T-helper 17 cell (primary cell): Measurements from ENCODE around the gene CHRNA1. TPM values are rescaled to one million over a fixed set of nuclear protein-coding genes. Genes with fewer than 3 reads are reported as not detected.

Experiments
- ATAC-seq: fragments of 150-1000 bp; cut with Tn5 transposase; 2 replicates; pipeline ENCODE4 v1.10.0; 2021; ENCODE audit warnings: mild to moderate bottlenecking, moderate library complexity
- DNase-seq, 3 donors: peaks; one replicate each; pipeline versions ENCODE4 v3.0.0 to v3.0.0-alpha.2; 2020 to 2021
- H3K9me3 ChIP-seq: one replicate; pipeline ENCODE4 v1.7.0; 2013; ENCODE audit warnings: low read length, mild to moderate bottlenecking; ENCODE audit not compliant: control insufficient read depth, poor library complexity, severe bottlenecking
- H3K27ac Mint-ChIP-seq: one replicate; pipeline ENCODE4 v1.8.0; 2022; ENCODE audit warnings: mild to moderate bottlenecking, moderate library complexity, mixed read lengths
- H3K27me3 Mint-ChIP-seq: one replicate; pipeline ENCODE4 v1.8.0; 2022; ENCODE audit warnings: mixed read lengths
- H3K36me3 Mint-ChIP-seq: one replicate; pipeline ENCODE4 v1.8.0; 2022; ENCODE audit warnings: low read depth, mixed read lengths
- H3K4me1 Mint-ChIP-seq: one replicate; pipeline ENCODE4 v1.8.0; 2022; ENCODE audit warnings: mild to moderate bottlenecking, mixed read lengths
- H3K4me3 Mint-ChIP-seq: one replicate; pipeline ENCODE4 v1.8.0; 2022; ENCODE audit warnings: mild to moderate bottlenecking, moderate library complexity, mixed read lengths
- total RNA-seq, 4 donors: library from RNA in 2 of 4; stranded (reverse) in 2 of 4; gene quantifications; one replicate each; pipeline ENCODE4 v1.2.3 and lab custom pipeline; 2022 to 2026

Gene CHRNA1
- total RNA-seq, 2 donors from 2014 or later: 0.63 to 0.94 TPM

DNA sequence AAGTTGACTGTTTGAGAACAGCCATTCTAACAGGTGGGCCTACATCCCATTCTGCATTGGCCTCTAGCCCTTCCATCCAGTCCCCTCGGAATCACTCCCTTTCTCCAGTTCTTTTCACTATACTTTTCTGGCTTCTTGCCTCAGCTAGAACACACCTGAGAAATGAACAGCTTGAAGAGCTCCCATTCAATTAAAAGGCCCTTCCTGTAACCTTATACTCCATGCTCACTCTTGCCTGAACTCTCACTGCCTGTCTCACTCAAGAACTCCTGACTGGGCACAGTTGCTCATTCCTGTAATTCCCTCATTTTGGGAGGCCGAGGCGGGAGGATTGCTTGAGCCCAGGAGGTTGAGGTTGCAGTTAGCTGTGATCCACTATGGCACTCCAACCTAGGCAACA, 23.6 kb downstream of the CHRNA1 start:
- ATAC-seq (no peak), DNase-seq (no peak)
- Mint-ChIP-seq H3K27me3 (peaks cover 20% of the 10 kb centered on the region), H3K27ac (no peak overlapping the region), H3K4me1 (no peaks in the 10 kb centered on the region), H3K36me3 (peaks cover 9% of the 10 kb centered on the region), H3K4me3 (no peak overlapping the region)
- H3K9me3 ChIP-seq: no peaks in the 10 kb centered on the region

DNA sequence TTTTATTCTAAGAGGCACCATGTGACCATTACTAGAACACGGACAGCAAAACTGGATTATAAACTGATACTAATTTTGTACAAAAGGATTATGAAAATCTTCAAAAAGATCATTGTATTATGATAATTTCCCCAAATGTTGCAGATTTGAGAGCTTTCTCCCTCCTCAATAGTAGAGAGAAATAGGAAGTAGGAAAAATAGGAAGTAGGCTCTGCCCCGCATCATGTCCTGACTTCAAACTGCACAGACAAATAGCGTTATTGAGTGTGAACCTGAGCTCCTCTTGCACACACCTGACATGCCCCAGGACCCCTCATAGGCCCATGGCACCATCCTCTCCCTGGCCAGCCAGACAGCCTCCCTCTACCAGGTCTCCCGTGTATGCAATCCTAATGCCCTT, 25.4 kb downstream of the CHRNA1 start:
- no peak overlapping the region for H3K4me3 Mint-ChIP-seq
- H3K36me3 Mint-ChIP-seq: peaks cover 8% of the 10 kb centered on the region
- no peak overlapping the region for H3K27ac Mint-ChIP-seq
- no peaks in the 10 kb centered on the region for H3K9me3 ChIP-seq
- ATAC-seq (no peak), DNase-seq (no peak)
- H3K4me1 Mint-ChIP-seq: no peaks in the 10 kb centered on the region
- peaks cover 17% of the 10 kb centered on the region for H3K27me3 Mint-ChIP-seq

DNA sequence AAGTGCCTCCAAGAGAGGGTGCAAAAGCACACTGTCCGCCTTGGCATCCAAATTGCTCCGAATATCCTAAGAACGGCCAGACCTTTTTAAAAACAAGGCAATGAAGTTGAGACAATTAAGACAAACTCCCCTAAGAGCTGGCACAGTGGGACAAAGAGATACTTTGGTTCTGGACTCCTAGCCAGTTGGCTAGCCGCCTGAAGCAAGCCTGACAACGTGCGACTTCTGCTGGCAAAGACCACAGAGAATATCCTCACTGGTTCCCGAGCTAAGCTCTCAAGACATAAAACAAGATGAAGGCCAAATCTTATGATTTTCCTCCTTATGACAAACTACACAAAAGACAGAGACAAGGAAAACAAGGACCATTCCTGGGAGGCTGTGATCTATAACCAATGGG, 32.7 kb downstream of the CHRNA1 start:
- ATAC-seq (no peak), DNase-seq (no peak)
- Mint-ChIP-seq H3K36me3 (no peaks in the 10 kb centered on the region), H3K27me3 (no peaks in the 10 kb centered on the region), H3K4me1 (peaks cover 16% of the 10 kb centered on the region), H3K4me3 (no peak overlapping the region), H3K27ac (no peak overlapping the region)
- no peaks in the 10 kb centered on the region for H3K9me3 ChIP-seq

DNA sequence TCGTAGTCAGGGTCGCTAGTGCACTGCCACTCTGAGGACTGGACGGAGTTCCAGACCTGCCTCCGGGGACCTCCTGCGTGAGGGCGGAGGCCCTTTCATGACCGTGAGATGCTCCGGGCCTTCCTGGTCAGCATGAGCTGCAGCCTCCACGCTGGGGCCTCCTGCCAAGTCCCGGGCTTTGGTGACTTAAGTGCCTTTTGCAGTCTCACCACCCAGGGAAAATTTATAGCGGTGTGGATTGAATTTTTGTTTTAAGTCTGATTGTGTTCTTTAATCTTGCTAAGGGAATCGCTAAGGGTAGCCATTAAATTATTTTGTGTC, 33.6 kb downstream of the CHRNA1 start:
- Mint-ChIP-seq H3K4me3 (peak overlapping the region; percentile 94), H3K27ac (peak overlapping the region; percentile 61), H3K36me3 (no peaks in the 10 kb centered on the region), H3K4me1 (peaks cover 20% of the 10 kb centered on the region), H3K27me3 (no peaks in the 10 kb centered on the region)
- ATAC-seq (no peak), DNase-seq (no peak)
- H3K9me3 ChIP-seq: no peaks in the 10 kb centered on the region

DNA sequence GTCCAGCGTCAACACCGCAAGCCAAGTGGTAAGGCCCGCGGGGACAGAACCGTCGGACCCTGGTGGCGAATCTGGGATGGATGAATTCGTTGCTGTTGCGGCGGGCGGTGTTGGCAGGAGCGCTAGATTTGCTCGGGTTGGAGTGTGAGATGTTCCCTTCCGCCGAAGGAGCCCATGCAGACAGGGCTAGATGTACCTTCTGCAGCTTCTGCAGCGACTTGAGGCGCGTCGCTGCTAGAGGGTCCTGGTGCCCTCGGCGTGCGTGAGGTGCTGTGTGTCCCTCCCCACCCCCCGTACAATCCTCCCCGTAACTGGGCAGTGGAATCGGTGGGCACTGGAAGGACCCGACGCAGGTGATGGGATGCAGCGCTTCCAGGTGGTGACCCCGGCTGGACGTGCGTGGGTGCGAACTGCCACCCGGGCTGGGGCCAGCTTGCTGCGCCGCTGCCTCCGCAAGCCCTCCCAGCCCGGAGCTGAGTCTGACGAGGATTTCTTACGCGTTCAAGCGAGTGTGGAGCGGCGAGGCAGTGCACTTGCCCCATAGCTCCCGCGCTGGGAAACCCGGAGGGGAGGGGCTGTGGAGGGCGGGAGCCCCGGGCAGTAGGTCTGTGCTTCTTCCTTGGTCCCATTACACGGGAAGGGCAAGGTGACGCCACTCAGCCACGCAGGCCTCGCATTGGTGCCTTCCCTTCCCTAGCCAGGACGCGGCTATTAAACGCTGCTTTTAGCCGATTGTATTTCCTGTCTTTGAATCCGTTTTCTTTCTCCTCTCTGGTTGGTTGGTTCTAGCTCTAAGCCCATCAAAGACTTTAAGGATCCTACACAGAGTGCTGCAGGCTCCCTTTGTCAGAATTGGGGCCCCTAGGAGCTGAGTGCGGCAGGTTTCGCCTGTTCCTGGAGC, 34.2 kb downstream of the CHRNA1 start:
- Mint-ChIP-seq H3K4me3 (peak overlapping the region; percentile 94), H3K4me1 (peaks cover 20% of the 10 kb centered on the region), H3K27ac (peak overlapping the region; percentile 61), H3K36me3 (no peaks in the 10 kb centered on the region), H3K27me3 (no peaks in the 10 kb centered on the region)
- H3K9me3 ChIP-seq: no peaks in the 10 kb centered on the region
- ATAC-seq (peak; percentile 85), DNase-seq (peak in 2 of 3 donors; percentile 17 to 28)

DNA sequence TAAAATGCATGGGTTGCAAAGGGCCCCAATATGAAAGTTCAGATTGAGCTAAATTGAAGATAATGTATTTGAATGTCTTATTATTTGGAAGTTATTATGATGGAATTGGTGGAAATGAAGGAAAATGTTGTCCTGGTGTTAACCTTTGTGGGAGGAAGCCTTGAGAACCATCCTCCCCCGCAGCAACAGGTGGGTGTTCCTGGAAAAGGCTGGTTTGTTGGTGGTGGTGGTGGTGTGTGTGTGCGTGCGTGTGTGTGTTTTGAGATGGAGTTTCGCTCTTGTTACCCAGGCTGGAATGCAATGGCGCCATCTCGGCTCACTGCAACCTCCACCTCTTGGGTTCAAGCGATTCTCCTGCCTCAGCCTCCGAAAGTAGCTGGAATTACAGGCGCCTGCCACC, 36.2 kb downstream of the CHRNA1 start:
- DNase-seq (no peak), ATAC-seq (no peak)
- Mint-ChIP-seq H3K36me3 (no peaks in the 10 kb centered on the region), H3K27ac (peak overlapping the region; percentile 53), H3K4me3 (peak overlapping the region; percentile 70), H3K4me1 (peaks cover 18% of the 10 kb centered on the region), H3K27me3 (no peaks in the 10 kb centered on the region)
- H3K9me3 ChIP-seq: no peaks in the 10 kb centered on the region

DNA sequence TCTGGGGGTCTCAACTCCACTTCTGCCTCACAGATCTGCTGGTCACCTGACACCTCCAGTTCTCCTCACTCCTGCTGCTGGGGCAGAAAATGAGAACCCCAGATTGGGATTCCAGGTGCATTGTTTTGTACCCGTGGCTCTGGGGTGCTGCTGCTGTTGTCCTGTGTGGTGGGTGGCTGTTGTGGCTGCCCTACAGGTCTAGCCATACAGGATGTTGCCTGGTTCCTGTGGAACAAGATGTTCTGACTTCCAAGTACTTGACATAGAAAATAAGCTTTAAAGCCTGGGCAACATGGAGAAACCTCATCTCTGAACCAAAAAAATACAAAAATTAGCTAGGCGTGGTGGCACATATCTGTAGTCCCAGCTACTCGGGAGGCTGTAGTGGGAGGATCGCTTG, 38.1 kb downstream of the CHRNA1 start:
- no peaks in the 10 kb centered on the region for H3K9me3 ChIP-seq
- Mint-ChIP-seq H3K4me3 (no peak overlapping the region), H3K36me3 (no peaks in the 10 kb centered on the region), H3K27ac (peak overlapping the region; percentile 37), H3K27me3 (no peaks in the 10 kb centered on the region), H3K4me1 (peaks cover 16% of the 10 kb centered on the region)
- DNase-seq (no peak), ATAC-seq (no peak)

DNA sequence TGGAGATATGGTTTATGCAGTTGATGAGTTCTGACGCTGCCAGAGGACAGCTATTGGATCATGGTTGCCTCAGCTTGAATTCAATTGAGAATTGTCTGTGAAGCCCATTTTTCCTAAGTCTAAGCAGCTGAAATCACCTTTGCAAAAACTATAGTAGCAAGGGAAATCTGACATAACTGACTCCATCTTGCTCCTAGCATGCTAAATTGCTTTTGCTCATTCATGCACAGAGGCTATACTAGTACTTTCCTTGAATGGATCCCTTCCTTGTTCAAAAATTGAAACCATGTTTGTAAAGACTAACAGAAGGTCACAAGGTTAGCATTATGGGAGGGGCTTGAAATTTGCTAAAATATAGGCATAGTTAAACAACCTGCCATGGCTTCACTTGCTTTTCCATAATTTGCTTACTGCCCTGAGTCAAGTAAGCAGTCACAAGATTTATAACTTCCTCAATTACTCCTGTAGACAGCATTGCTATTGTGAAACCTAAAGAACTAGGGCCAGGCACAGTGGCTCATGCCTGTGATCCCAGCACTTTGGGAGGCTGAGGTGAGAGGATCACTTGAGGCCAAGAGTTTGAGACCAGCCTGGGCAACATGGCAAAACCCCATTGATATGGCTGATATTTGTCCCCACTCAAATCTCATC, 41.2 kb downstream of the CHRNA1 start:
- Mint-ChIP-seq H3K36me3 (no peaks in the 10 kb centered on the region), H3K4me3 (no peak overlapping the region), H3K4me1 (peaks cover 16% of the 10 kb centered on the region), H3K27ac (no peak overlapping the region), H3K27me3 (no peaks in the 10 kb centered on the region)
- no peak for DNase-seq
- no peak for ATAC-seq
- H3K9me3 ChIP-seq: no peaks in the 10 kb centered on the region

DNA sequence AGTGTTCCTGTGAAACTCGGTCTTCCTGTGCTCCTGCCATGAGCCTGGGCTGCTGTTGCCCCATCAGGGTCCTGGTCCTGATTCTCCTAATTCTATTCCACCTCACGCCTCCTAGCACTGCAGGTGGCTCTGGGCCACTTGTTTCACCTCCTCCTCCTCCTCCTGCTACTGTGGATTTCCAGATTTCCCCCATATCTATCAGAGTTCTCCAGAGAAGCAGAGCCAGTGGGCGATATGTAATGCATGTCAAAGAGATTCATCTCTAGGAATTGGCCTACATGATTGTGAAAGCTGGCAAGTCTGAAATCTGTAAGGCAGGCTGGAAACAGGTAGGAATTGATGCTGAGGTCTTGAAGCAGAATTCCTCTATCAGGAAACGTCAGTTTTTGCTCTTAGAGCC, 45.3 kb downstream of the CHRNA1 start:
- no peaks in the 10 kb centered on the region for H3K36me3 Mint-ChIP-seq
- no peak for ATAC-seq
- DNase-seq: no peak
- no peak overlapping the region for H3K4me3 Mint-ChIP-seq
- no peaks in the 10 kb centered on the region for H3K9me3 ChIP-seq
- peaks cover 23% of the 10 kb centered on the region for H3K4me1 Mint-ChIP-seq
- H3K27me3 Mint-ChIP-seq: no peaks in the 10 kb centered on the region
- no peak overlapping the region for H3K27ac Mint-ChIP-seq

DNA sequence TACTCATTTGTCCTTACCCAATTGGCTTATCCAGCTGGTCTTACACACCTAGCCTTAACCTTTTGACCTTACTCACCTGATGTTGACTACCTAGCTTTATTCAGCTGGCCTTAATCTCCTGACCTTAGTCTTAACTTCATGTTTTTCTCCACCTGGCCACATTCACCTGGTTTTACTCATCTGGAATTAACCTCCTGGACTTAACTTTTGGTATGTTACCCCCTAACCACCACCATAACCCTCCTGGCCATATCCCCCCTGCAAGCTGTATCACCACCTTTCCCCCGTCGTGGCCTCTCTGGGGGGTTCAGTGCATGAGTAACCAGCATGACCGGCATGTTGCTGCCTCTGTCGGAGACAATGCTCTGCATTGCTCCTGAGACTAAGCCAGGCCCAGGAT, 45.7 kb downstream of the CHRNA1 start:
- DNase-seq (no peak), ATAC-seq (no peak)
- Mint-ChIP-seq H3K4me3 (no peak overlapping the region), H3K27me3 (no peaks in the 10 kb centered on the region), H3K27ac (no peak overlapping the region), H3K36me3 (no peaks in the 10 kb centered on the region), H3K4me1 (peaks cover 23% of the 10 kb centered on the region)
- H3K9me3 ChIP-seq: no peaks in the 10 kb centered on the region

DNA sequence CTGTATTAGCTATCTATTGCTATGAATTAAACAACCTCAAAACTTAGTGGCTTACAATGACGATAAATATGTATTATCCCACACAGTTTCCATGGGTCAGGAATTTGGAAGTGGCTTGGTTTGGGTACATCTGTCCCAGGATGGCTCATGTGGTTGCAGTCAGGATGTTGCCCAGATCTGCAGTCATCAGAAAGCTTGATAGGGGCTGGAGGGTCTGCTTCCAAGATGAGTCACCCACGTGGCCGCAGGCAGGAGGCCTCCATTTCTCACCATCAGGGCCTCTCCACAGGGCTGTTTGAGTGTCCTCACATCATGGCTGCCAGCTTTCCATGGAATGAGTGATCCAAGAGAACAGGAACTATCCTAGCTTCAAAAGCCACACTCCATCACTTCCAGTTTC, 46.4 kb downstream of the CHRNA1 start:
- peaks cover 23% of the 10 kb centered on the region for H3K4me1 Mint-ChIP-seq
- peak overlapping the region; percentile 80 for H3K27ac Mint-ChIP-seq
- no peaks in the 10 kb centered on the region for H3K9me3 ChIP-seq
- H3K27me3 Mint-ChIP-seq: no peaks in the 10 kb centered on the region
- ATAC-seq: no peak
- peak overlapping the region; percentile 82 for H3K4me3 Mint-ChIP-seq
- DNase-seq: no peak
- H3K36me3 Mint-ChIP-seq: no peaks in the 10 kb centered on the region

DNA sequence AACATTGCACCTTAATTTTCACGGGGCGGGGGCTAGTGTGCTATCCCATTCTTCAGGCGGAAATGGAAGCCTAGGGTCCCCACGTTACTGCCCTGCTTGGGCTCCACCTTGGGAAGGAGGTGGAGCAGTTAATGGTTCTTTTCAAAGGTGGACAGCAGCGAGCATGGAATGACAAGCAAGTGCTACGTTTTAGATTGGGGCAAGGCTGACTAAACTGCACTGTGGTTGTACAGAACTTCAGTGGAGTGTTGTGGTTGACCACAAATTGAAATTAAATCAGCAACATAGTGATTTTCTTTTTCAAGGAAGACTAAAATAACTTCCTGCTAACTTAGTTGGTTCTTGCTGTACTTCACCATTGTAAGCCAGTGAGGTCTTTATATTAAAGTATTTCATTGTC, 47.0 kb downstream of the CHRNA1 start:
- peak overlapping the region; percentile 82 for H3K4me3 Mint-ChIP-seq
- DNase-seq (no peak), ATAC-seq (peak; percentile 84)
- no peaks in the 10 kb centered on the region for H3K36me3 Mint-ChIP-seq
- H3K27me3 Mint-ChIP-seq: no peaks in the 10 kb centered on the region
- peak overlapping the region; percentile 80 for H3K27ac Mint-ChIP-seq
- H3K4me1 Mint-ChIP-seq: peaks cover 23% of the 10 kb centered on the region
- H3K9me3 ChIP-seq: no peaks in the 10 kb centered on the region

DNA sequence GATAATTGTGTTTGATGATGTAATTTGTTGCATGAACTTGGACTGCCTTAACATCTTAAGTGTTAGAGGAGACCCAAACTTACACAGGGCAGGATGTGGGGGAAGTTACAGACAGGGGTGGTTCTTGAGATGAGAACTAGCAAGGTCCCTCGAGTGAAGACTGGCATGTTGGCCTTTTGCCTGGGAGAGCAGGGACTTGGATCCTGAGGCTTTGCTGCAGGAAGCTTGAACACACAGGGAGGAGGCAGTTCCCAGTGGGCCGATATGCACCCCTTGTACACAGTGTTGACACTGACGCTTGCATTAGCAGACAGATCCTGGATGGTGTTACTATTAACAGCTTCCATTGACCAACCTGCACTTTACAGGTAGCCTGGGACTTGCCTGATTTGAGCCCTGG, 47.5 kb downstream of the CHRNA1 start:
- peak overlapping the region; percentile 80 for H3K27ac Mint-ChIP-seq
- no peaks in the 10 kb centered on the region for H3K27me3 Mint-ChIP-seq
- no peaks in the 10 kb centered on the region for H3K9me3 ChIP-seq
- peak overlapping the region; percentile 82 for H3K4me3 Mint-ChIP-seq
- no peak for DNase-seq
- H3K4me1 Mint-ChIP-seq: peaks cover 23% of the 10 kb centered on the region
- H3K36me3 Mint-ChIP-seq: no peaks in the 10 kb centered on the region
- ATAC-seq: peak; percentile 72

DNA sequence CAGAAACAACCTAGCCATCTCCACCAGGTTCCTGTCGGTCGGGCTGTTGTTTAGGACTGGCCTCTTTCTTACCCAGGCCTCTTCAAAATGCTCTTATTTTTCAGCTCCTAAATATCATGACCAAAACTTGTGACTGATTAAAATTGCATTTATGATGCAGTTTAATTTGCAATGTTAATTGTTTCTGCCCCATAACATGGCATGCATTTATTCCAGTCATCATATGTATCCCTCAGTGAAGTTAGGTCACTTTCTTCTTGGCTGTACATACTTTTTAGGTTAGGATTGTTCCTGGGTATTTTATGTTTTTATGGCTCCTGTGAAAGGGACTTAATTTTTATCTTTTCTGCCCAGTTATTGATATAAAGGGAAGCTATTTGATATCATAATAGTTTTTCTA, 50.6 kb downstream of the CHRNA1 start:
- H3K27me3 Mint-ChIP-seq: peaks cover 12% of the 10 kb centered on the region
- H3K4me3 Mint-ChIP-seq: no peak overlapping the region
- no peaks in the 10 kb centered on the region for H3K9me3 ChIP-seq
- H3K27ac Mint-ChIP-seq: no peak overlapping the region
- H3K36me3 Mint-ChIP-seq: no peaks in the 10 kb centered on the region
- H3K4me1 Mint-ChIP-seq: peaks cover 18% of the 10 kb centered on the region
- DNase-seq (no peak), ATAC-seq (no peak)
